Osteoblast (primary cell): Measurements from ENCODE around the gene NDUFAB1. TPM values are rescaled to one million over a fixed set of nuclear protein-coding genes. Genes with fewer than 3 reads are reported as not detected.

Experiments used
- DNase-seq: peaks from one replicate; pipeline ENCODE4 v3.0.0; 2011; ENCODE audit warnings: low spot score, mixed read lengths; ENCODE audit not compliant: insufficient read length; ENCODE audit errors: missing footprints
- H2AFZ ChIP-seq: 2 replicates; pipeline ENCODE4 v1.6.0; 2011; ENCODE audit warnings: mild to moderate bottlenecking, low read length
- H3K27ac ChIP-seq: 2 replicates; pipeline ENCODE4 v1.5.1; 2011; ENCODE audit warnings: mild to moderate bottlenecking, low read depth, low read length, moderate library complexity
- H3K27me3 ChIP-seq: 2 replicates; pipeline ENCODE4 v1.6.0; 2012; ENCODE audit warnings: mild to moderate bottlenecking, control low read depth, inconsistent platforms, low read length, moderate library complexity; ENCODE audit not compliant: insufficient read depth
- H3K36me3 ChIP-seq: 2 replicates; pipeline ENCODE4 v1.5.1; 2011; ENCODE audit warnings: mild to moderate bottlenecking, low read length, control low read depth, moderate library complexity; ENCODE audit not compliant: insufficient read depth
- H3K4me1 ChIP-seq: 2 replicates; pipeline ENCODE4 v1.5.1; 2011; ENCODE audit warnings: mild to moderate bottlenecking, low read length, control low read depth, moderate library complexity; ENCODE audit not compliant: insufficient read depth
- H3K4me2 ChIP-seq: 2 replicates; pipeline ENCODE4 v1.6.0; 2011; ENCODE audit warnings: mild to moderate bottlenecking, low read length; ENCODE audit not compliant: insufficient read depth
- H3K4me3 ChIP-seq: fragments of 200-600 bp; sonication (generic); 3 replicates; pipeline ENCODE4 v1.5.1; 2012; ENCODE audit warnings: mild to moderate bottlenecking, low read length, inconsistent platforms; ENCODE audit not compliant: insufficient read depth
- H3K79me2 ChIP-seq: 2 replicates; pipeline ENCODE4 v1.6.0; 2012; ENCODE audit warnings: mild to moderate bottlenecking, low read length, control low read depth, inconsistent platforms; ENCODE audit not compliant: insufficient read depth
- H3K9me3 ChIP-seq: 2 replicates; pipeline ENCODE4 v1.5.1; 2011; ENCODE audit warnings: low read depth, low read length, control low read depth
- H4K20me1 ChIP-seq: 2 replicates; pipeline ENCODE4 v1.6.0; 2012; ENCODE audit warnings: mild to moderate bottlenecking, low read length, control low read depth; ENCODE audit not compliant: insufficient read depth
- total RNA-seq: library from RNA; depleted of rRNA; stranded (reverse); fragments of >200 nt; gene quantifications from 2 replicates; pipeline ENCODE4 v1.2.3, GENCODE V29; 2012
- TF ChIP-seq, protein P1 (sequence below): IDR thresholded peaks from 2 replicates; pipeline ENCODE4 v1.5.1; 2011; ENCODE audit warnings: mild to moderate bottlenecking, low read depth, low read length, moderate library complexity; ENCODE audit errors: extremely low read depth

NDUFAB1 gene
- total RNA-seq, 1 donor: 43.1 TPM

- DNase-seq: no peak
- Histone ChIP-seq H3K9me3 (no peaks in the 10 kb centered on the region), H4K20me1 (peaks cover 1% of the 10 kb centered on the region), H3K4me1 (no peaks in the 10 kb centered on the region), H3K4me2 (no peak overlapping the region), H3K27me3 (no peaks in the 10 kb centered on the region), H3K27ac (no peak overlapping the region), H2AFZ (no peak overlapping the region), H3K36me3 (peaks cover 36% of the 10 kb centered on the region), H3K79me2 (no peaks in the 10 kb centered on the region), H3K4me3 (no peak overlapping the region)
- TF ChIP-seq, protein P1, sequence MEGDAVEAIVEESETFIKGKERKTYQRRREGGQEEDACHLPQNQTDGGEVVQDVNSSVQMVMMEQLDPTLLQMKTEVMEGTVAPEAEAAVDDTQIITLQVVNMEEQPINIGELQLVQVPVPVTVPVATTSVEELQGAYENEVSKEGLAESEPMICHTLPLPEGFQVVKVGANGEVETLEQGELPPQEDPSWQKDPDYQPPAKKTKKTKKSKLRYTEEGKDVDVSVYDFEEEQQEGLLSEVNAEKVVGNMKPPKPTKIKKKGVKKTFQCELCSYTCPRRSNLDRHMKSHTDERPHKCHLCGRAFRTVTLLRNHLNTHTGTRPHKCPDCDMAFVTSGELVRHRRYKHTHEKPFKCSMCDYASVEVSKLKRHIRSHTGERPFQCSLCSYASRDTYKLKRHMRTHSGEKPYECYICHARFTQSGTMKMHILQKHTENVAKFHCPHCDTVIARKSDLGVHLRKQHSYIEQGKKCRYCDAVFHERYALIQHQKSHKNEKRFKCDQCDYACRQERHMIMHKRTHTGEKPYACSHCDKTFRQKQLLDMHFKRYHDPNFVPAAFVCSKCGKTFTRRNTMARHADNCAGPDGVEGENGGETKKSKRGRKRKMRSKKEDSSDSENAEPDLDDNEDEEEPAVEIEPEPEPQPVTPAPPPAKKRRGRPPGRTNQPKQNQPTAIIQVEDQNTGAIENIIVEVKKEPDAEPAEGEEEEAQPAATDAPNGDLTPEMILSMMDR: no peak
Measured at GRCh38 chr16:23579371-23579770, 16.7 kb downstream of the NDUFAB1 start.

- Histone ChIP-seq H2AFZ (no peak overlapping the region), H4K20me1 (peaks cover 2% of the 10 kb centered on the region), H3K4me2 (no peak overlapping the region), H3K4me3 (no peak overlapping the region), H3K27ac (no peak overlapping the region), H3K9me3 (no peaks in the 10 kb centered on the region), H3K79me2 (no peaks in the 10 kb centered on the region), H3K27me3 (no peaks in the 10 kb centered on the region), H3K36me3 (peaks cover 45% of the 10 kb centered on the region), H3K4me1 (no peaks in the 10 kb centered on the region)
- TF ChIP-seq, protein P1: no peak
- no peak for DNase-seq
Measured at GRCh38 chr16:23578101-23578830, 17.9 kb downstream of the NDUFAB1 start.

DNA sequence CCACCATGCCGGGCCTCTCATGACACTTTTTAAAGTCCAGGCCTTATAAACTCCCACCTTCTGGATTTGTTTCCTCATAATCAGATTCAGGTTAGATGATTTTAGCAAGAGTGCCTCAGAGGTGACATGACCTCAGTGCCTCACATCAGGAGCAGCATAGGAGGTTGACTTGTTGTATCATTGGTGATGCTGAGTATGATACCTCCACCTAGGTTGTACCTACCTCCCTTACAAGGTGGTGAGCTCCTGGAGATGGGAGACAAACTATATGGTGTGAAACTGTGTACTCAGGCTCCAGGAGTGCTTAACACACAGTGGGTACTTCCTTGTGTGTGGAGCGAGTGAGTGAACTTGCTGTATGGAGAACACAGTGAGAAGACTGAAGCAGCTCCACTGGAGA, 18.6 kb downstream of the NDUFAB1 start:
- Histone ChIP-seq H3K9me3 (no peaks in the 10 kb centered on the region), H4K20me1 (peaks cover 2% of the 10 kb centered on the region), H3K36me3 (peaks cover 52% of the 10 kb centered on the region)

DNA sequence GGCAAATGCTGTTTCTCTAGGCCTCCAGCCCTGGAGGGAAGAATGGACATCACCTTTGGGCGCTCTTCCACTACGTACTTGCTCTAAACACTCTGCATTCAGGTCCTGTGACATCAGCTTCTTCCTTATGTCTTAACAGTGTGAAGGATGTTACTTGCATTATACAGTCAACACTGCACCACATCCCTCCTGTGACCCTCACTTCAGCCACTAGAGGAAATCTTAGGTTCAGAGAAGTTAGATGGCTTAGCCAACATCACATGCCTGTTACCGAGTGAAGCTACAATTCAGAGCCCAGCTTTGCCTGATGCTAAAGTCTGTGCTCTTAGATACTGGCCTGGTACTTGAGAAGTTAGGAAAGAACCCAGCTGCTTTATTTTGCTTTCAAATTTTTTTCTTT, 20.3 kb downstream of the NDUFAB1 start:
- Histone ChIP-seq H3K9me3 (no peaks in the 10 kb centered on the region), H3K79me2 (no peaks in the 10 kb centered on the region), H3K27me3 (no peaks in the 10 kb centered on the region), H3K27ac (no peak overlapping the region), H3K36me3 (peaks cover 58% of the 10 kb centered on the region), H3K4me3 (no peak overlapping the region), H3K4me1 (no peaks in the 10 kb centered on the region), H3K4me2 (no peak overlapping the region), H4K20me1 (peaks cover 4% of the 10 kb centered on the region), H2AFZ (no peak overlapping the region)
- TF ChIP-seq, protein P1: no peak
- no peak for DNase-seq

More for the DNA sequence above, 18.6 kb downstream of the NDUFAB1 start:
- Histone ChIP-seq H3K4me3 (no peak overlapping the region), H2AFZ (no peak overlapping the region), H3K4me1 (no peaks in the 10 kb centered on the region), H3K27me3 (no peaks in the 10 kb centered on the region), H3K79me2 (no peaks in the 10 kb centered on the region), H3K4me2 (no peak overlapping the region), H3K27ac (no peak overlapping the region)
- no peak for DNase-seq
- TF ChIP-seq, protein P1: no peak
